Astrocyte of the spinal cord (primary cell): Measurements from ENCODE around the gene CLCN1.
A peak's percentile ranks its signal among the peaks of the same experiment; 100 is the strongest.

Experiments
- DNase-seq: peaks from one replicate; pipeline ENCODE4 v3.0.0; 2011; ENCODE audit warnings: low read depth, low spot score
- H3K4me3 ChIP-seq: 2 replicates; pipeline ENCODE4 v1.5.1; 2011; ENCODE audit warnings: low read depth, mild to moderate bottlenecking, low read length, moderate library complexity
- in situ Hi-C: cut with HindIII; loops from 2 replicates; pipeline ENCODE4 v1.10.0; 2017; ENCODE audit warnings: low sequenced_read_pairs
- TF ChIP-seq, protein P1 (sequence below): IDR thresholded peaks from 2 replicates; pipeline ENCODE4 v1.5.1; 2012; ENCODE audit warnings: low read depth, mild to moderate bottlenecking, low read length, inconsistent platforms

The CLCN1 gene

DNA sequence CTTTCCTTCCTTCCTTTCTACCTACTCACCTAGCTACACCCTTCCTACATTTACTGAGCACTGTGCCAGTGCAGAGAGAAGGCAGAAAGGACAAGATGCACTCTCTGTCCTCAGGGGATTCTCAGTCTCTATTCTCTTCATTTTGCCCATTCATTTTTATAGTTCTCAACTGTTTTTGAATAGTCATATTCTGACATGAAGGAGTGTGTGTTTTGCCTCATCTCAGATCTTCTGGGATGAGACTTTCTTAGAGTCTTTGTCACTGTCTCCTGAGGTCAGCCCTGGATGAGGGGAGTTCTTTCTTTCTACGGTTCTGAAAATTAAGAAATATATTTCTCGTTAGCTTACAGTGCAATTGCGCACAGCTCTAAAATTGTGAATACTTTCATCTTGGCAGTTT, 21.3 kb downstream of the CLCN1 start:
- in situ Hi-C loops: no loop called here
- TF ChIP-seq, protein P1, sequence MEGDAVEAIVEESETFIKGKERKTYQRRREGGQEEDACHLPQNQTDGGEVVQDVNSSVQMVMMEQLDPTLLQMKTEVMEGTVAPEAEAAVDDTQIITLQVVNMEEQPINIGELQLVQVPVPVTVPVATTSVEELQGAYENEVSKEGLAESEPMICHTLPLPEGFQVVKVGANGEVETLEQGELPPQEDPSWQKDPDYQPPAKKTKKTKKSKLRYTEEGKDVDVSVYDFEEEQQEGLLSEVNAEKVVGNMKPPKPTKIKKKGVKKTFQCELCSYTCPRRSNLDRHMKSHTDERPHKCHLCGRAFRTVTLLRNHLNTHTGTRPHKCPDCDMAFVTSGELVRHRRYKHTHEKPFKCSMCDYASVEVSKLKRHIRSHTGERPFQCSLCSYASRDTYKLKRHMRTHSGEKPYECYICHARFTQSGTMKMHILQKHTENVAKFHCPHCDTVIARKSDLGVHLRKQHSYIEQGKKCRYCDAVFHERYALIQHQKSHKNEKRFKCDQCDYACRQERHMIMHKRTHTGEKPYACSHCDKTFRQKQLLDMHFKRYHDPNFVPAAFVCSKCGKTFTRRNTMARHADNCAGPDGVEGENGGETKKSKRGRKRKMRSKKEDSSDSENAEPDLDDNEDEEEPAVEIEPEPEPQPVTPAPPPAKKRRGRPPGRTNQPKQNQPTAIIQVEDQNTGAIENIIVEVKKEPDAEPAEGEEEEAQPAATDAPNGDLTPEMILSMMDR: no peak
- no peak overlapping the region for H3K4me3 ChIP-seq
- no peak for DNase-seq

DNA sequence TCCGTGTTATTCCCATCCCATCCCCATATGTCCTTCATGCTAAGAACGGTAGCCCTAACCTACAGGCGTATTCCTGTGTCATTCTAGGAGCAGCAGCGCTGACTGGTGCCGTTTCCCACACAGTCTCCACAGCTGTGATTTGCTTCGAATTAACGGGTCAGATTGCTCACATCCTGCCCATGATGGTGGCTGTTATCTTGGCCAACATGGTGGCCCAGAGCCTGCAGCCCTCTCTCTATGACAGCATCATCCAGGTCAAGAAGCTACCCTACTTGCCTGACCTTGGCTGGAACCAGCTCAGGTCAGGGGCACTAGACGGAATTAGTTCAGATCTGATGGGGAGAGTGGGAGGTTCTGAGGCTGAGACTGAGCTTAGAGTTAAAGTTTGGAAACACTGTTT, 25.9 kb downstream of the CLCN1 start:
- in situ Hi-C loops: no loop called here
- DNase-seq: no peak
- TF ChIP-seq, protein P1: no peak
- no peak overlapping the region for H3K4me3 ChIP-seq

DNA sequence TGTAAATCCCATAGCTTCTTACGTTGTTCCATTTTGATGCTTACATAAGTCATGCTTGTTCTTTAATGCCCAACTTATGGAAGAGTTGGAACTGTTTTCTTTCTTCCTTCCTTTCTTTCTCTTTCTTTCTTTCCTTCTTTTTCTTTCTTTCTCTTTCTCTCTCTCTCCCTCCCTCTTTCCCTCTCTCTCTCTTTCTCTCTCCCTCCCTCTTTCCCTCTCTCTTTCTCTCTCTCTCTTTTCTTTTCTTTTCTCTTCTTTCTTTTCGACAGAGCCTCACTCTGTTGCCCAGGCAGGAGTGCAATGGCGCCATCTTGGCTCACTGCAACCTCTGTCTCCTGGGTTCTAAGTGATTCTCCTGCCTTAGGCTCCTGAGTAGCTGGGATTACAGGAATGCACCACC, 27.7 kb downstream of the CLCN1 start:
- in situ Hi-C loops: no loop called here
- no peak overlapping the region for H3K4me3 ChIP-seq
- TF ChIP-seq, protein P1: no peak
- DNase-seq: no peak

DNA sequence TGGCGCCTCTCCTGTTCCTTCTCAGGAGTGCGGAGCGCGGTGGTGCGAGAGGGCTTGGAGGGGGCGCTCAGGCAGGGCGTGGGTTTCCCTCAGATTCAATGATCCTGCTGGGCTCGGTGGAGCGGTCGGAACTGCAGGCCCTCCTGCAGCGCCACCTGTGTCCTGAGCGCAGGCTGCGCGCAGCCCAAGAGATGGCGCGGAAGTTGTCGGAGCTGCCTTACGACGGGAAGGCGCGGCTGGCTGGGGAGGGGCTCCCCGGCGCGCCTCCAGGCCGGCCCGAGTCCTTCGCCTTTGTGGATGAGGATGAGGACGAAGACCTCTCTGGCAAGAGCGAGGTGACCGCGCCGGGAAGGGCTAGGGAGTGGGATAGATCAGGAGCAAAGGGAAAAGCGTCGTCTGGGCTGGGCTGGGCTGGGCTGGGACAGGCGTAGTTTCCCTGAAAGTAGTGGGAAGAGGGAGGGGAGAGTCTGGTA, 29.6 kb downstream of the CLCN1 start:
- H3K4me3 ChIP-seq: peak overlapping the region; percentile 6
- in situ Hi-C loops: no loop called here
- TF ChIP-seq, protein P1: peak; percentile 60
- DNase-seq: peak; percentile 28

DNA sequence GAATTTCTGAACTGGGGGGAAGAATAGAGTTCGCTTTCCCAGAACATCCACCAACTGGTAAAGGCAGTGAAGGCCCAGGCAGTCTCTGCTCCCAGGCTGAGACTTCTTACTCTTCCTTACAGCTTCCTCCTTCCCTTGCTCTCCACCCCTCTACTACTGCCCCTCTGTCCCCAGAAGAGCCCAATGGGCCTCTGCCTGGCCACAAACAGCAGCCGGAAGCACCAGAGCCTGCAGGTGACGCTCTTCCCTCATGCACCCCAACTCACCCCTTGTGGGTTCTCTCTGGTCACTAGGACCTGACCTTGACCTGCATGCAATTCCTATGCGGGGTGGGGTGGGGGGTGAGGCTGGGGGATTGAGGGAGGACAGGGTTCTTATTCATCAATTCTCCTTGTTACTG, 30.1 kb downstream of the CLCN1 start:
- no peak overlapping the region for H3K4me3 ChIP-seq
- TF ChIP-seq, protein P1: no peak
- DNase-seq: no peak
- in situ Hi-C loops: no loop called here

DNA sequence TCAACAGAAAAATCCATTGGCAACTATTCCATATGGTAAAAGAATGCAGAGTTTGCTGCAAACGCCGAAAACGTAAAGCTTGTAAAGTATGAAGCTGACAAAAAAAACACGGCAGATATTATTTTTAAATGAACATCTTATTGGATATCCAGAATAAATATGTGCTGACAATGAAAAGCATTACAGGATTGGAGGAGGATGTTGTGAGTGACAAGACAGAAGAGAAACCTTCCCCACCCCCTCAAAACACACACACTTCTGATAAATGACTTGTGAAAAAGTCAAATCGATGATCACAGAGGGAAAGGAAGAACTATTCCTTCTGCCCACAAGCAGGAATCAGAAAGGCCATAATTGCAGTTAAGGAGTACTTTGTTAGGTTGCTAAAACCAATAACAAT, 32.0 kb downstream of the CLCN1 start:
- in situ Hi-C loops: no loop called here

More for the DNA sequence above, 32.0 kb downstream of the CLCN1 start:
- H3K4me3 ChIP-seq: no peak overlapping the region
- DNase-seq: no peak
- TF ChIP-seq, protein P1: no peak
